GM18909 (cell line): ENCODE results near the gene INTU.
"Not testable (repeated sequence)": the region's sequence is repeated elsewhere in the genome, so short reads cannot be mapped to it uniquely, and the experiment has no call there.

ENCODE experiments used
- ATAC-seq: cut with Tn5 transposase; IDR thresholded peaks from one replicate; pipeline ENCODE4 v1.9.1; 2021; ENCODE audit warnings: mild to moderate bottlenecking; ENCODE audit not compliant: unreplicated experiment, poor library complexity

The INTU gene

DNA sequence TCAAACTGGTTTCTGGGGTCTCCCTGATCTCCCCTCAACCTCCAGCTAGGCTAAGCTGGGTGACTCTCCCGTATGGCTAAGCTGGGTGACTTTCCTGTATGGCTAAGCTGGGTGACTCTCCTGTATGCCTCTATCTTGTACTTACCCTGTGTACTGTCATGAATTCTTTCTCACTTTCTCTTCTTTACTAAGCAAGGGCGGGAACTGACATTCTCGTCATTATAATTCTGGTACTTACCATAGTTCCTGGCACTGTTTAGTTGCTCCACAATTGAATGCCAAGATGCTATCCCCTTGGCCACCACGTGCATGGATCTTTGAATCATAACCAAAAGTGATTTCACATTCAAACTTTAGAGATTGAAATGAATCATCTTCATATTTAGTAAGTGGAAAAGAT lies 8.8 kb downstream of the INTU start:
- no peak for ATAC-seq

- no peak for ATAC-seq
Measured at GRCh38 chr4:127642169-127642568, 9.4 kb downstream of the INTU start.

DNA sequence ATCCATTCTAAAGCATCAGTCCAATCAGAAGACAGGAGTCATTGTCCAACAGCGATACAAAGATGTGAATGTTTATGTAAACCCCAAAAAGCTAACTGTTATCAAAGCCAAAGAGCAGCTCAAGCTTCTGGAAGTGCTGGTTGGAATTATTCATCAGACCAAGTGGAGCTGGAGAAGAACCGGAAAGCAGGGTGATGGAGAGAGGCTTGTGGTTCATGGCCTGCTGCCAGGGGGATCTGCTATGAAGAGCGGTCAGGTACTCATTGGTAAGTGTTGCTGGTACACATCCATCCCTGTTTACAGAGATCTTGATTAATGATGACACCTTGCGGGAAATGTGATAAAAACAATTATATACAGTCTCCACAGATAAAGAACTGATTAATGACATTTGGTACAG lies 11.0 kb downstream of the INTU start:
- ATAC-seq: no peak

DNA sequence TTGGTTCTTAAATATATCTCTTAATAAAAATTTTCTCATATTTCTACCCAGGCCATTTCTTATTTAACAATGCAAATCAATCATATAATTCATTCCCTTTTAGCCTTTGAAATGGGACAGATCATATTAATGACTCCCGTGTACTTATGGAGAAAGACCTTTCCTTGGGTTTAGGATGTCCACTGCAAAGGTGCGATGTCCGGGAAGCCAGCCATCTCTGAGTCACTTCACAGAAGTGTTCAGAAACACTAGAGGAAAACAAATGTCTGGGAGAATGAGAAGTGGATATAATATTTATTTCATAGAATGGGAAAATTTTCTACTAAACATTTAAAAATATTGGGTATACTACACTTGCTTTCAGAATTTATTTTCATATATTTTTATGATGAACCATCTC lies 15.3 kb downstream of the INTU start:
- ATAC-seq: no peak

DNA sequence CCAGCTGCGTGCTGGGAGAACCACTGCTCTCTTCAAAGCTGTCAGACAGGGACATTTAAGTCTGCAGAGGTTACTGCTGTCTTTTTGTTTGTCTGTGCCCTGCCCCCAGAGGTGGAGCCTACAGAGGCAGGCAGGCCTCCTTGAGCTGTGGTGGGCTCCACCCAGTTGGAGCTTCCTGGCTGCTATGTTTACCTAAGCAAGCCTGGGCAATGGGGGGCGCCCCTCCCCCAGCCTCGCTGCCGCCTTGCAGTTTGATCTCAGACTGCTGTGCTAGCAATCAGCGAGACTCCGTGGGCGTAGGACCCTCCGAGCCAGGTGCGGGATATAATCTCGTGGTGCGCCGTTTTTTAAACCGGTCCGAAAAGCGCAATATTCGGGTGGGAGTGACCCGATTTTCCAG lies 22.8 kb downstream of the INTU start:
- ATAC-seq: not testable (repeated sequence)

- no peak for ATAC-seq
Measured at GRCh38 chr4:127656047-127656680, 23.4 kb downstream of the INTU start.

DNA sequence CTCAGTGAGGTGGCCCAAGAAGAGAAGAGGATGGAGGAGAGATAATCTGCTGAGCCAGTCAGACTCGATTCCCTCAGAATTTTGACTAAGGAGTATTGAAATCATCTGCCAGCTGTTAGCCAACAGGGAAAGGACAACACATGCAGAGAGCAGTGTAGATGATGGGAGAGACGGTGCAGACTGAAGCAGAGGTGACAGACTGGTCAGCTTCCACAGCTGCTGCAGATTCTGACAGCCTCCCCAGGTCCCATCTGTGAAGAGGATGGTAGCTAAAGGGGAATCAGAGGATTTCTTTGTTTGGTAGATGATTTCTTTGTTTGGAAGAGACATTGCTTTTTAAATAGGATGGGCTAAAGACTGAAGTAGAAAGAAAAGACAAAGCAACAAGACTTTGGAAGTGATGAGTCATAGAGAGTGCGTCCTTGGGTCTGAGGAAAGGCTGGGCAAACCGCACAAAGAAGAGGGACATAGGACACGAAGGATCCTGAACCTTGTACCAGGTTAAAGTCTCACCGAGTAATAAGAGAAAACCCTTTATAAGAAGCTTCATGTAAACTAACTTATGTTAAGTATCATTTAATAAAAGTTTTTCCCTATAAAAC lies 27.6 kb downstream of the INTU start:
- no peak for ATAC-seq

- no peak for ATAC-seq
Measured at GRCh38 chr4:127667116-127667515, 34.4 kb downstream of the INTU start.

DNA sequence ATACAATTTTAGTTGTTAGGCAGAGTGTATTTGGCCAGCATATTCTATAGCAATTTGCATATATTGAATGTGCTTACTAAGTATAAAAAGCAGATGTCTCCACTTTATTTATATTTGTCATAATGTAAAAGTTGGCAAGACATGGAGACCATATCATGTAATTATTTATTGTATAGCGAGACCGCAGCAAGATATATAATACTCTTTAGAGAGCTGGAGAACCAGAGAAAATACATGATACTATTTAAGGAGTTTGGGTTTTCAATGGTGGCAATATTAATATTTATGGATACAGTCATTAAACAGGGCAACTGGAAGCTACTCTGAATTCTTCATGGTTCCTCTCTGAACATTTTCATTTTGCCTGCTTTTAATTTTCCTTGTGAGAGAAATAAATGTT lies 35.0 kb downstream of the INTU start:
- ATAC-seq: no peak

- ATAC-seq: no peak
Measured at GRCh38 chr4:127668770-127669169, 36.0 kb downstream of the INTU start.

DNA sequence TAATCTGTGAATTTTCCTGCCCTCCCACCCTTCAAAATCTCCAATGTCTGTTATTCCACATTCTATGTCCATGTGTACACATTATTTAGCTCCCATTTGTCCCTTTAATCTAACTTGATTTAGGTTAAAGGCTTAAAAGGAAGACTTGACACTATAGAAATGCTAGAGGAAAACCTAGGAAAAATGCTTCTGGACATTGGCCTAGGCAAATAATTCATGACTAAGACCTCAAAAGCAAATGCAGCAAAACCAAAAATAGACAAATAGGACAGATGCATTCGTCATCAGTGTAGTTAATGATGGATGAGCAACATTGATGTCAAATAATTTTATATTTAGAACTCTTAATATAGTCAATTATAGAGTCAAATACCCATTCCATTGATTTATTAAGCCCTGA lies 36.9 kb downstream of the INTU start:
- ATAC-seq: no peak

DNA sequence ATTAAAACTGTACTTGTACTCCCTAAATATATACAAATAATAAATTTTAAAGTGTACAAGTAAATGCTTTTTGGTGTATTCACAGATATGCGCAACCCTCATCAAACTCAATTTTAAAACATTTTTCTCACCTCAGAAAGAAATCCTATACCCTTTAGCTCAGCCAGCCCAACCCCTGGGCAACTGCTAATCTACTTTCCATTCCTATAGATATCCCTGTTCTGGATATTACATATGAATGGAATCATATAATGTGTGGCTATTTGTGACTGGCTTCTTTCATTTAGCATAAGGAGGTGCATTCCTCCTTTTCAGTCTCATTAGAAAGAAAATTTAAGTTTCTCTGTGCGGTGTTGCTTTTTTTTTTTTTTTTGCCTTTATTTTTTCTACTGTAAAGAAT lies 39.4 kb downstream of the INTU start:
- no peak for ATAC-seq

GRCh38 chr4:127685292-127685691 lies 52.5 kb downstream of the INTU start:
- no peak for ATAC-seq

DNA sequence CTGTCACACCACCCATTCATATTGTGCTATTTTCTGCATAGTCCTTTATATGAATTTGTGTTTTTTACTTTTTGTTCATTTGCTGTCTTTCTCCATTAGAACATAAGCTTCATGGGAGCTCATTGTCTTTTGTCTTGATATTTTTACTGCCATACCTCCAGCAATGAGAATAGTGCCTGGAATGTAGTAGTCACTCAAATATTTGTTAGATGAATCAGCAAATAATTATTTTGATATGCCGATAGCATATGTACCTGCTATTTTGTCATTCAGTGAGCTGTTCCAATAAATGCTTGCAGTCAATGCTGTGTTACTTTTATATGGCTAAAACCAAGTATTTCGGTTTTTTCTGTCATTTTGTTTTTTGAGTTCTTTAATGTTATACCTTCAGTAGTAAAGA lies 53.9 kb downstream of the INTU start:
- no peak for ATAC-seq

DNA sequence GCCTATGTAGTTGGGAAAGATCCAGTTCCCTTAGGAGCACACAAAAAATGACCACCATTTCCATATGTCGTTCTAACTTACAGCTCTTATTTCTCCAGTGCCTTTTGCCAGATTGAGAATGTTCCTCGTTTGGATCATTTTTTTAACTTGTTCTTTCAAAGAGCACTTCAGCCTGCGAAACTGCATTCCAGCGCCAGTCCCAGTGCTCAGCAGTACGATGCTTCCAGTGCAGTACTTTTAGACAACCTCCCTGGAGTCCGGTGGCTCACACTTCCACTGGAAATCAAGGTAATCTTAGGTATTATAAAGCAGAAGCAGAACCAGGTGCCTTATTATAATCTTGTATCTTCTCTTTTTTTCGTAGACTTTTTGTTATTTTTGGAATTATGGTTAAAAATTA lies 54.8 kb downstream of the INTU start:
- ATAC-seq: no peak

DNA sequence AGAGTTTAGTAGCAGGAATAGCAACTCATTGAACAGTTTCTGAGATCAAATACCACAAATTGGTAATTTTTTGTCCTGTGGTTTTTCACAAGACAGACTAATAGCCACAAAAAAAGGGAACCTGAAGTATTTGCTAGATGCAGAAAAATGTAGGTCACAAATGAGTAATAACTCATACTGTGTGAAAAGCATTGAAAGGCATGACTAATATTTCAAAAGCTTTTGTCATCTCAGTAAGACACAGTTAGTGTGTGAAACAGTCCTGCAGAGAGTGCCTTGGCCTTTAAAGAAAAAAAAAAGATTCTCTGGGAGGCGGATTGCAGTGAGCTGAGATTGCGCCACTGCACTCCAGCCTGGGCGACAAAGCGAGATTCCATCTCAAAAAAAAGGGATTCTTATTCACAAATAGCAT lies 66.0 kb downstream of the INTU start:
- peak; percentile 100 for ATAC-seq

- ATAC-seq: no peak
Measured at GRCh38 chr4:127708985-127709384, 76.2 kb downstream of the INTU start.

DNA sequence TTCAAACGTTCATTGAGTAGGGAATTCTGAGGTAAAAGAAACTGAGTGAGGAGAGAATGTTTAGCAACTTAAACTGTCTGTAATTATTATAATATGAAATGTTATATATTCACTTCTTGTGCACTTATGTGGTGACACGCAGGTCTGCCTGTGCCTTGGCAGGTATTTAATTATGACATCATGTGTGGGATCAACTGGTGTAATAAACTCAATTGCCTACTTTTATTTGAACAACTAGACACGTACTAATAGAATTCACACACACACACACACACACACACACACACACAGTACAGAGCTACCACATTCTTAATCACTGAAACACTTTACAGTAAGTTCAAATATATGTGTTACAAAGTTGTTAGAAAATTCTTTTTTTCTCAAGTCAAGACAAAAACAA lies 76.7 kb downstream of the INTU start:
- ATAC-seq: no peak

- ATAC-seq: no peak
Measured at GRCh38 chr4:127730142-127730913, 97.6 kb downstream of the INTU start, which contains the start of gene SLC25A31. Gene SLC25A31 (plus strand): TSS chr4:127730400. CDS start chr4:127730546, 146 bp downstream.

DNA sequence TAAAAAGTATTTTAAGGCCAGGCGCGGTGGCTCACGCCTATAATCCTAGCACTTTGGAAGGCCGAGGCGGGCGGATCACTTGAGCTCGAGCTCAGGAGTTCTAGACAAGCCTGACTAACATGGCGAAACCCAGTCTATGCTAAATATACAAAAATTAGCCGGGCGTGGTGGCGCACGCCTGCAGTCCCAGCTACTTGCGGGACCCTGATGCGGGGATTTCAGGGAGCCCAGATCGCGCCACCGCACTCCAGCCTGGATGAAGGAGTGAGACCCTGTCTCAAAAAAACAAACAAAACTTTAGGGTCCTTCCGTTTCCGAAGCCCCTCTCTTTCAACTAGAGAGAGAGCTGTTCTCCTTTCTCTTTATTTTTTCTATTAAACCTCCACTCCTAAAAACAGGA lies 98.6 kb downstream of the INTU start:
- no peak for ATAC-seq

- peak; percentile 80 for ATAC-seq
Measured at GRCh38 chr4:127732623-127733328, 100.0 kb downstream of the INTU start.
